Stimulated activated CD4-positive, alpha-beta T cell treated with anti-CD3 and anti-CD28 coated beads, Interleukin-4, amount 100 ng/mL, for 48 hours (primary cell): ENCODE measurements around the gene FBXO46.
"Not testable (repeated sequence)": the region's sequence is repeated elsewhere in the genome, so short reads cannot be mapped to it uniquely, and the experiment has no call there.

Experiments
- DNase-seq, 2 donors: peaks; one replicate each; pipeline ENCODE4 v3.0.0-alpha.2; 2020; ENCODE audit warnings: low read depth in 2 of 2

FBXO46 gene

GRCh38 chr19:45766869-45767346, 36.2 kb upstream of the FBXO46 start:
- no peak for DNase-seq

- DNase-seq: no peak
These were observed 35.7 kb upstream of the FBXO46 start for GRCh38 chr19:45766296-45766868.

GRCh38 chr19:45765702-45766295, 35.1 kb upstream of the FBXO46 start:
- no peak for DNase-seq

- no peak for DNase-seq
These were observed 34.4 kb upstream of the FBXO46 start for GRCh38 chr19:45764945-45765701.

- no peak for DNase-seq
These were observed 33.8 kb upstream of the FBXO46 start for GRCh38 chr19:45764475-45764874.

- no peak for DNase-seq
These were observed 33.1 kb upstream of the FBXO46 start for GRCh38 chr19:45763691-45764294.

GRCh38 chr19:45762870-45763631, 32.4 kb upstream of the FBXO46 start:
- no peak for DNase-seq

GRCh38 chr19:45761714-45762113, 31.0 kb upstream of the FBXO46 start:
- no peak for DNase-seq

- DNase-seq: no peak
These were observed 28.2 kb upstream of the FBXO46 start for GRCh38 chr19:45758921-45759320.

- no peak for DNase-seq
These were observed 27.0 kb upstream of the FBXO46 start for GRCh38 chr19:45757695-45758094.

- DNase-seq: no peak
These were observed 23.6 kb upstream of the FBXO46 start for GRCh38 chr19:45754323-45754722.

GRCh38 chr19:45753548-45753947, 22.9 kb upstream of the FBXO46 start:
- DNase-seq: no peak

GRCh38 chr19:45752639-45753038, 21.9 kb upstream of the FBXO46 start:
- DNase-seq: no peak

- not testable (repeated sequence) for DNase-seq
These were observed 20.8 kb upstream of the FBXO46 start for GRCh38 chr19:45751483-45751882.

GRCh38 chr19:45747513-45747912, 16.8 kb upstream of the FBXO46 start:
- DNase-seq: no peak

GRCh38 chr19:45746866-45747265, 16.2 kb upstream of the FBXO46 start:
- no peak for DNase-seq

- no peak for DNase-seq
These were observed 14.9 kb upstream of the FBXO46 start for GRCh38 chr19:45745606-45746005.

GRCh38 chr19:45742969-45743368, 12.3 kb upstream of the FBXO46 start:
- DNase-seq: no peak

GRCh38 chr19:45739498-45740439, 9.1 kb upstream of the FBXO46 start:
- DNase-seq: no peak

GRCh38 chr19:45733160-45733810, 2.6 kb upstream of the FBXO46 start, which contains the start of gene MEIOSIN:
Gene MEIOSIN, plus strand, starts transcription at chr19:45733439. Its CDS starts 1,938 bp downstream, at chr19:45735377.
- no peak for DNase-seq
